Activated CD4-positive, alpha-beta T cell treated with anti-CD3 and anti-CD28 coated beads for 4 hours (primary cell): ENCODE measurements around the gene TBC1D19.
A peak's percentile ranks its signal among the peaks of the same experiment; 100 is the strongest.
"Not testable (repeated sequence)": the region's sequence is repeated elsewhere in the genome, so short reads cannot be mapped to it uniquely, and the experiment has no call there.

ENCODE experiments used
- DNase-seq, 2 donors: peaks; one replicate each; pipeline ENCODE4 v3.0.0-alpha.2; 2020

Gene TBC1D19

GRCh38 chr4:26583865-26584652 lies at the start of gene TBC1D19:
Gene TBC1D19 (plus strand): TSS chr4:26584084. CDS start chr4:26584194, 110 bp downstream.
- peak; percentile 83 to 85 for DNase-seq

GRCh38 chr4:26542991-26543390 lies 40.9 kb upstream of the TBC1D19 start:
- DNase-seq, result no peak

- no peak for DNase-seq
Observed at GRCh38 chr4:26544421-26544820, 39.5 kb upstream of the TBC1D19 start.

- DNase-seq, result not testable (repeated sequence)
Observed at GRCh38 chr4:26548379-26548778, 35.5 kb upstream of the TBC1D19 start.

GRCh38 chr4:26557164-26557563 lies 26.7 kb upstream of the TBC1D19 start:
- no peak for DNase-seq

GRCh38 chr4:26558166-26558895 lies 25.6 kb upstream of the TBC1D19 start:
- DNase-seq, result no peak

GRCh38 chr4:26566133-26566532 lies 17.8 kb upstream of the TBC1D19 start:
- DNase-seq, result no peak

GRCh38 chr4:26568446-26568994 lies 15.4 kb upstream of the TBC1D19 start:
- no peak for DNase-seq

- no peak for DNase-seq
Observed at GRCh38 chr4:26570596-26570995, 13.3 kb upstream of the TBC1D19 start.

- DNase-seq, result no peak
Observed at GRCh38 chr4:26573389-26573794, 10.5 kb upstream of the TBC1D19 start.

- no peak for DNase-seq
Observed at GRCh38 chr4:26574563-26574962, 9.3 kb upstream of the TBC1D19 start.

- DNase-seq, result no peak
Observed at GRCh38 chr4:26576231-26576739, 7.6 kb upstream of the TBC1D19 start.

GRCh38 chr4:26577066-26577465 lies 6.8 kb upstream of the TBC1D19 start:
- no peak for DNase-seq

- DNase-seq, result no peak
Observed at GRCh38 chr4:26579169-26579568, 4.7 kb upstream of the TBC1D19 start.

GRCh38 chr4:26581341-26581740 lies 2.5 kb upstream of the TBC1D19 start:
- not testable (repeated sequence) for DNase-seq

- DNase-seq, result no peak
Observed at GRCh38 chr4:26583538-26583864, 383 bp upstream of the TBC1D19 start.

- no peak for DNase-seq
Observed at GRCh38 chr4:26584725-26585124, 841 bp downstream of the TBC1D19 start.

GRCh38 chr4:26589705-26590104 lies 5.8 kb downstream of the TBC1D19 start:
- DNase-seq, result no peak

- no peak for DNase-seq
Observed at GRCh38 chr4:26590639-26591038, 6.8 kb downstream of the TBC1D19 start.

GRCh38 chr4:26593557-26593956 lies 9.7 kb downstream of the TBC1D19 start:
- DNase-seq, result not testable (repeated sequence)

- no peak for DNase-seq
Observed at GRCh38 chr4:26594371-26594770, 10.5 kb downstream of the TBC1D19 start.

- DNase-seq, result no peak
Observed at GRCh38 chr4:26594778-26595177, 10.9 kb downstream of the TBC1D19 start.

- no peak for DNase-seq
Observed at GRCh38 chr4:26596843-26597242, 13.0 kb downstream of the TBC1D19 start.

- DNase-seq, result no peak
Observed at GRCh38 chr4:26601204-26601603, 17.3 kb downstream of the TBC1D19 start.
